Effector CD8-positive, alpha-beta T cell (primary cell): Measurements from ENCODE around the gene COPB2.
"Not testable (repeated sequence)": the region's sequence is repeated elsewhere in the genome, so short reads cannot be mapped to it uniquely, and the experiment has no call there.

Experiments
- DNase-seq: peaks from one replicate; lab custom pipeline; 2025; lab: John Stamatoyannopoulos, UW
- total RNA-seq, 4 experiments: gene quantifications; one replicate each; lab custom pipeline; 2026; lab: John Stamatoyannopoulos, UW

Gene COPB2
- total RNA-seq: 150 to 220 (median 193) reads per million in 4 experiments

- peak; percentile 94 for DNase-seq
Measured at GRCh38 chr3:139389552-139390368, at the start of gene COPB2. Gene COPB2 (minus strand): TSS chr3:139389647. CDS start chr3:139389550, 97 bp downstream.

- DNase-seq: no peak
Measured at GRCh38 chr3:139434764-139435307, 45.4 kb upstream of the COPB2 start.

GRCh38 chr3:139434228-139434627 is 44.8 kb upstream of the COPB2 start:
- DNase-seq: no peak

GRCh38 chr3:139433089-139433488 is 43.6 kb upstream of the COPB2 start:
- no peak for DNase-seq

- no peak for DNase-seq
Measured at GRCh38 chr3:139430493-139430892, 41.0 kb upstream of the COPB2 start.

- no peak for DNase-seq
Measured at GRCh38 chr3:139427283-139428060, 38.0 kb upstream of the COPB2 start.

GRCh38 chr3:139425745-139426400 is 36.4 kb upstream of the COPB2 start:
- DNase-seq: no peak

GRCh38 chr3:139423232-139423631 is 33.8 kb upstream of the COPB2 start:
- DNase-seq: no peak

- no peak for DNase-seq
Measured at GRCh38 chr3:139421460-139421859, 32.0 kb upstream of the COPB2 start.

GRCh38 chr3:139421040-139421439 is 31.6 kb upstream of the COPB2 start:
- DNase-seq: no peak

- DNase-seq: no peak
Measured at GRCh38 chr3:139418144-139418543, 28.7 kb upstream of the COPB2 start.

GRCh38 chr3:139416275-139416674 is 26.8 kb upstream of the COPB2 start:
- DNase-seq: no peak

- no peak for DNase-seq
Measured at GRCh38 chr3:139414608-139415224, 25.3 kb upstream of the COPB2 start.

- DNase-seq: not testable (repeated sequence)
Measured at GRCh38 chr3:139412891-139413290, 23.4 kb upstream of the COPB2 start.

GRCh38 chr3:139401155-139401554 is 11.7 kb upstream of the COPB2 start:
- not testable (repeated sequence) for DNase-seq

- DNase-seq: no peak
Measured at GRCh38 chr3:139396707-139397106, 7.3 kb upstream of the COPB2 start.

- no peak for DNase-seq
Measured at GRCh38 chr3:139394116-139394515, 4.7 kb upstream of the COPB2 start.

GRCh38 chr3:139388821-139389551 is 461 bp downstream of the COPB2 start:
- DNase-seq: peak; percentile 16

- DNase-seq: no peak
Measured at GRCh38 chr3:139388077-139388476, 1.4 kb downstream of the COPB2 start.

- DNase-seq: not testable (repeated sequence)
Measured at GRCh38 chr3:139382291-139382690, 7.2 kb downstream of the COPB2 start.

GRCh38 chr3:139380575-139380974 is 8.9 kb downstream of the COPB2 start:
- no peak for DNase-seq
